GOT3 (cell line): ENCODE measurements around the gene EPC1.
"Not testable (repeated sequence)": the region's sequence is repeated elsewhere in the genome, so short reads cannot be mapped to it uniquely, and the experiment has no call there.

Experiments used
- DNase-seq: peaks from one replicate; lab custom pipeline; 2025; ENCODE audit warnings: mixed read lengths; lab: John Stamatoyannopoulos, UW

EPC1 gene

GRCh38 chr10:32371101-32371500 lies 24.1 kb upstream of the EPC1 start:
- no peak for DNase-seq

GRCh38 chr10:32367793-32368453 lies 21.0 kb upstream of the EPC1 start:
- DNase-seq = no peak

GRCh38 chr10:32366588-32366987 lies 19.6 kb upstream of the EPC1 start:
- no peak for DNase-seq

- DNase-seq = no peak
Observed at GRCh38 chr10:32366111-32366510, 19.2 kb upstream of the EPC1 start.

- DNase-seq = not testable (repeated sequence)
Observed at GRCh38 chr10:32365404-32365803, 18.4 kb upstream of the EPC1 start.

GRCh38 chr10:32362571-32362970 lies 15.6 kb upstream of the EPC1 start:
- DNase-seq = no peak

- no peak for DNase-seq
Observed at GRCh38 chr10:32360884-32361283, 13.9 kb upstream of the EPC1 start.

- no peak for DNase-seq
Observed at GRCh38 chr10:32360241-32360640, 13.3 kb upstream of the EPC1 start.

GRCh38 chr10:32357056-32357735 lies 10.2 kb upstream of the EPC1 start:
- DNase-seq = no peak

- DNase-seq = not testable (repeated sequence)
Observed at GRCh38 chr10:32354690-32355089, 7.7 kb upstream of the EPC1 start.

- DNase-seq = no peak
Observed at GRCh38 chr10:32350811-32351350, 3.9 kb upstream of the EPC1 start.

GRCh38 chr10:32349968-32350738 lies 3.2 kb upstream of the EPC1 start:
- DNase-seq = no peak

- DNase-seq = no peak
Observed at GRCh38 chr10:32349199-32349585, 2.2 kb upstream of the EPC1 start.

GRCh38 chr10:32348297-32349198 lies 1.6 kb upstream of the EPC1 start:
- no peak for DNase-seq

GRCh38 chr10:32347363-32348022 lies 535 bp upstream of the EPC1 start:
- no peak for DNase-seq

GRCh38 chr10:32346134-32346550 lies 816 bp downstream of the EPC1 start:
- DNase-seq = peak; percentile 92

- no peak for DNase-seq
Observed at GRCh38 chr10:32341596-32341995, 5.4 kb downstream of the EPC1 start.

- no peak for DNase-seq
Observed at GRCh38 chr10:32340596-32341180, 6.3 kb downstream of the EPC1 start.

GRCh38 chr10:32338262-32338661 lies 8.7 kb downstream of the EPC1 start:
- no peak for DNase-seq

GRCh38 chr10:32337350-32337749 lies 9.6 kb downstream of the EPC1 start:
- no peak for DNase-seq

GRCh38 chr10:32333849-32334248 lies 13.1 kb downstream of the EPC1 start:
- no peak for DNase-seq
